ENCODE results near the gene KCNIP1.

The KCNIP1 gene

DNA sequence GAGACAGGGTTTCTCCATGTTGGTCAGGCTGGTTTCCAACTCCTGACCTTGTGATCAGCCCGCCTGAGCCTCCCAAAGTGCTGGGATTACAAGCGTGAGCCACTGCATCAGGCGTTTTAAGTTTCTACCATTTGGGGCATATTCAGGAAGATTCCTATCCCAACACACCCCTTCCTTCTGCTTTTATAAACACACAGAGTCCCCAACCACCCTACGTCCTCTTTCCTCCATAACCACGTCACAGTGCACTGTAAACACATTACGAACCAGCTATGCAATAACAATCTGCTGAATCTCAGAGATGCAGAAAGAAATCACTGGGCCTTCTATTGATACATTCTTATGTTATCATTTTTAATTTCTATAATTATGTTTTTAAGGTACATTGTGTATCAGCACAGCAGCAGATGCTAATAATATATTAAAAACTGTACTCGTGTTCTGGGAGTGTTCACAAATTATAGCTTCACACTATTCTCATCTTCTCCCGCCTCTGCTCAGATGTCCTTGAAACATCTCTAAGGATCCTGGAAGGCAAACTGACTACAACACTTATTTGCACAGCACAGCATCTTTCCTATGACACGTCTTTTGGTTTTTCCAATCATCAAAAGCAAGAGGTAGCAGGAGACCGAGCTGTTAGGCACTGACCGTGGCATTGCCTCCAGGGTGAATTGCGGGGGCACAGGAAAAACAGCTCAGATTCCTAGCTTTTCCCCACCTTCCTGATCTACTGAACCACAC lies 60.2 kb downstream of the KCNIP1 start:
- TF ChIP-seq GATA1 (IDR thresholded peaks at IDR 0.05; ENCODE audit: low read depth, low read length) (no peak), POLR2A (IDR thresholded peaks at IDR 0.05; ENCODE audit: low read length) (no peak)
- DNase-seq, result no peak

DNA sequence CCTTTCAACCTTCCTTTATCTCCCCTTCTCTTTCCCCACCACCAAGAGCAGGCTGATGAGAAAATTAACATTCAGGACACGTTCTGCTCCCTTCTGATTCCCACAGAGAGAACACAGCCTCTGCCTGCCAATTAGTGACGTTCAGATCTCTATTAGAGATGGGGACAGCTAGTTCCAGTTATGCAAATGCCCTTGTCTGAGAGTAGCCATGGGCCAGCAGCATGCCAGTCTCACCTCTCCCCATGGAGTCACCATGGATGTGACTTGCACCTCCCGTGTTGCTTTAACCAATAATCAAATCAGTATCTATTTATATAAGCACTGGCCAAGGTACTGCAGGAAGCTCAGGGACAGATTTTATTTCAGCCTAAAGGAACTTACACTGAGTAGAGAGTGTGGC lies 61.3 kb downstream of the KCNIP1 start:
- TF ChIP-seq POLR2A (IDR thresholded peaks at IDR 0.05; ENCODE audit: low read length), result no peak
- TF ChIP-seq GATA1 (IDR thresholded peaks at IDR 0.05; ENCODE audit: low read depth, low read length), result no peak
- no peak for DNase-seq

DNA sequence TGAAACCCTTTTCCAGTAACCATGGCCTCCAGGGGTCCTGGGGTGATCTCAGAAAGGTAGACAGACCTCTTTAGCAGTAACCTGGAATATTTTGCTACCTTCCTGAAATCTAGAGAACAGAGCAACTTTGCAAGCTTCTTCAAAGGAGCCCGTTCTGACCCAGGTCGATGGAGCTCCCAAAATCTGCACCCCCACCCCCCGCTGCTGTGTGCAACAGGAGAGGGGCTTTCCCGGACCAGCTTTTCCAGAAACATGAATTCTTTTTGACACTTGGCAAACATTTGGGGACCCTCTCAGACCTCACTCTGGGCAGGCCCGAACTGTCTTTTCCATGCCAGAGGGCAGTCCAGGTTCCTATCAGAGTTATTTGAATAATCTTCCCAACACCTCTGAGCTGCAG lies 65.3 kb downstream of the KCNIP1 start:
- DNase-seq, result no peak
- TF ChIP-seq GATA1 (IDR thresholded peaks at IDR 0.05; ENCODE audit: low read depth, low read length) (no peak), POLR2A (IDR thresholded peaks at IDR 0.05; ENCODE audit: low read length) (no peak)

DNA sequence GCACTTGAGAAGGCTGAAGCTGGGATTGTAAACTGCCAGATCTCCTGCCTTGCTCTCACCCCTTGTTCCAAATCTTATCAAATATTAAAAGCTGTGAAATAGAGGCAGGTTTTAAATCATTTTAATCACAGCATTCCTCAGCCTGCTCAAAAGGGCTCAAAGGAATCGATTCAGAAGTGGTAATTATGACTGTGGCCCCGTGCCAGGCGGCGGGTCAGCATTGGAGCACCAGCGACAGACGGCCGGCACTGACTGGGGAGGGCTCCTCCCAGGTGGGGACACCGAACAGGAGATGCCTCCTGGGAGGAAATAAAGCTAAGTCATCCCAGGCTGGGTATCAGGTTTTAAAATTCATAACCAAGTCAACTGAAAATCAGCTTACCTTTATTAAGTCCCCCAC lies 66.7 kb downstream of the KCNIP1 start:
- no peak for TF ChIP-seq GATA1 (IDR thresholded peaks at IDR 0.05; ENCODE audit: low read depth, low read length)
- TF ChIP-seq POLR2A (IDR thresholded peaks at IDR 0.05; ENCODE audit: low read length), result no peak
- DNase-seq, result no peak

DNA sequence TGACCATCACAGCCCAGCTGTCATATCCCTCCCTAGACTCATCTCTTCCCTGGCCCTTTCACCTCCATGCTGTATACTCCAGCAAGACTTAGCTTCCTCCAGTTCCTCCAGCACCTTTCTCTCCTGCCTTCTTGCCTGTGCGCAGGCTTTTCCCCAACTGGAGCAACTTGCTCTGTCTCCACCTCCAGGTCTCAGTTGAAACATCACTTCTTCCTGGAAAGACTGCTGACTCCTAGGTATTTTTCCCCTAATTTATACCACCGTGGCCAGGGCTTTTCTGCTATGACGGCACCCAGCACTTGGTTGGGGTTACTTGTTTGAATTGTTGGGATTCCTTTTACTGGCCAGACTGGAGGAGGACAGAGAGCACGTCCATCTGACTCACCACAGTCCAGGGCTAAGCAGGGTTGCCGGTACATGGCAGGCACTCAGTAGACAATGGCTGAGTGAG lies 67.5 kb downstream of the KCNIP1 start:
- no peak for DNase-seq
- TF ChIP-seq GATA1 (IDR thresholded peaks at IDR 0.05; ENCODE audit: low read depth, low read length), result no peak
- TF ChIP-seq POLR2A (IDR thresholded peaks at IDR 0.05; ENCODE audit: low read length), result no peak

DNA sequence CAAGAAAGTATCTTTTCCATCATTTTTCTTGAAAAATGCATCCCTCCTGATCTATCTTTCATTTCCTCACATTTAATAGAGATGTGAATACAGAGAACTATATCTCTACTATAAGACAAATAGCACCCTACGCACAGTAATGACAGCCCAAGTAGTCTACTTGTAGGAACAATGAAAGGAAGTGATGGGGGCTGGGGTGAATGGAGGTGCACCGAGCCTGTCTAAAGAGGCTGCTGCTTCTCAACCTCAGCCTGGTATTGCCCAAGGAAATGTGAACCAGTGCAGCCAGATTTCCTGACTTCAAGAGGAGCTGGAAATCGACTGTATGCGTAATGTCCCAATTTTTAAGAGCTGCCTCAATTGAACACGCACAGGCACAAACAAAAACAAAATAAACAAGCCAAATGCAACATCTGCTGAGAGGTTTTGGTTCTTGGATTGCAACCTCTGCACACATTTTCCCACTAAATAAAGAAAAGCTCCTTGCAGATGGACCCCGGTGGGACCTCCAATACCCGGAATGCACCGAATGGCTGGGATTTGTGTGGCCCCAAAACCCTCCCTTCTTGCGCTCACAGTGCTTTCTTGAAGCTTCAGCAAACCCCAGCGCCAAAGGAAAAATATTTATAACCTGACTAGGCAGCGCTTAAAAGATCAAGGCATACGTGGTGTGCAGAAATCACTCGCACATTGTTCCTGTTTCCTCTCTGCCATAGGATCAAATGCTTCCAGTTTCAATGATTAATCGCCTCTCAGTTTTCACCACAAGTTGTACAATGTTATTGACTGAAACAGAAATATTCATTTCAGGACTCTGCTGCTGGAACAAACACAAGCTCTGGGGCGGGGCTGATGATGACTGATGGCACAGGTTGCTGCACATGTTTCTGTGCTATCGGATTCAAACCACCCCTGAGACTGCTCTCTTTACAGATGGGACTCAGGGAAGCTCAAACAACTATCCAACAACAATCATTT lies 68.3 kb downstream of the KCNIP1 start:
- DNase-seq, result no peak

DNA sequence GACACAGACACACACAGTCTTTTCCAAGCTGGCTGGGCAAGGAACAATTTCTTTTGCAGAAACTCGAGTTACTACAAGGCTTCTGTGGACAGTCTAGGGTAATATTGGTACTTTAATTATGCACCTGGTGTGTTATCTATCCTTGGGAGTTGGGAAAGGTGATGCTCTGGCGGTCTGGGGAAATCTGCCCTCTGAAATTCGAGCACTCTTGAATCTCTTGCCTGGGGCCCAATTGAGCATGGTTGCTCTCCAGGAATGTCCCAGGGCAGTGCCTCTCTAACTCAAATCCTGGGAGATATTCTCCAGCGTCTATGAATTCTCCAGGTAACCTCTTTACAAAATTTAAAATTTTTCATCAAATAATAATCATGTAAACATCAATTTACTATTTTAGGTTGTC lies 69.3 kb downstream of the KCNIP1 start:
- no peak for DNase-seq
- TF ChIP-seq POLR2A (IDR thresholded peaks at IDR 0.05; ENCODE audit: low read length) (no peak), GATA1 (IDR thresholded peaks at IDR 0.05; ENCODE audit: low read depth, low read length) (no peak)

More for the DNA sequence above, 68.3 kb downstream of the KCNIP1 start:
- TF ChIP-seq POLR2A (IDR thresholded peaks at IDR 0.05; ENCODE audit: low read length), result no peak
- no peak for TF ChIP-seq GATA1 (IDR thresholded peaks at IDR 0.05; ENCODE audit: low read depth, low read length)

DNA sequence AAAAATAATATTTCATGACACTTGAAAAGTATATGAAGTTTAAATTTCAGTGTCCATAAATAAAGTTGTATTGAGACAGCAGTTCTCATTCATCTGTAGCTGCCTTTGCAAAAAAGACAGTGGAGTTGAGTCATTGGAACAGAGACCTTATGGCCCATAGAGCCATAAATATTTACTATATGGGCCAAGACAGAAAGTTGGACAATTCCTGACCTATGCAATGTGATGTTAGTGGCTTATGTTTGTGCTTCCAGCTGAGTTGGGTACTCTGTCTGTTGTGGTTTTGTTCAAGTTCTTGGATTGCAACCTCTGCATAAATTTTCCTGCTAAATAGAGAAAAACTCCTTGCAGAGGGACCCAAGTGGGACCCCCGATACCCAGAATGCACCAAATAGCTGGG lies 69.8 kb downstream of the KCNIP1 start:
- DNase-seq, result no peak
- TF ChIP-seq GATA1 (IDR thresholded peaks at IDR 0.05; ENCODE audit: low read depth, low read length), result no peak
- no peak for TF ChIP-seq POLR2A (IDR thresholded peaks at IDR 0.05; ENCODE audit: low read length)

DNA sequence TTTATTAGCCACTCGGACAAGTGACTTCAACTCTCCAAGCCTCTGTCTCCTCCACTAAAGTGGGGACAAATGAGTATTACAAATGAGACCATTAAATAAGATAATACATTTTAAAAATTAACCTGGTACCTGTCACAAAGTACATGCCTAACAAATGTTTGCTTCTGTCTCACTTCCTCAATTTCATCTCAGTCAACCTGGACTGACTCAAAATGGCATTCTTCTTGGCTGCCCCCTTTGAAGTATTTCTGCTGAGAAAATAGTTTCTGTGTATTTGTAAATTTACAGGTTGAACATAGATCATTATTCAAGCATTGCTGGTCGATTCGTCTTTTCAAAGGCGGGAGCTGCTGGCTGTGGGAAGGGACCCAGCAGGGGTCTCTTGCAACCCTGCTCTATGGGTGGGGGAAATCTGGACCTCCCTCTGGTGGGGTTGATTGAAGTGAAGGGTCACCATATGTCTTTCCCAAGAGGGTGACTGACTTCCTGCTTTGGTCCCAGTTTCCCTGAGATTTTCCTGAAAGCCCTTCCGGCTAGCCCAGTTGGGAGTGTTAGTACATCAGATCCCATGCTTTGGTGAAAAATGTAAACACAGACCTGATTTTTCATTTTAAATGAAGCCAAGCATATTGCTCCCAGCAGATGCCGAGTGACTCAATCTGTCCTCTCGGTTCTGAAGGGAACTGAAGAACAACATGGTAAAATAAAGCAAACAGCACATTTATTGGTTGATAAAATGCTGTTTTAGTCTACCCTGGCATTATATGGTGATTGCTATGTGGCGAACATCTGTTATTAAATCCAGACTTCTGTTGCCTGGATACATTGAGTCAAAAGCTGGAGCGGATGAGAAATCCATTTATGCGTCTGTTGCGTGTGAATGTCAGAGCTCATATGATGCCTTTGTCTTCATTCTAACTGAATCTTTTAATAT lies 73.0 kb downstream of the KCNIP1 start:
- DNase-seq, result no peak
- TF ChIP-seq POLR2A (IDR thresholded peaks at IDR 0.05; ENCODE audit: low read length) (no peak), GATA1 (IDR thresholded peaks at IDR 0.05; ENCODE audit: low read depth, low read length) (no peak)

DNA sequence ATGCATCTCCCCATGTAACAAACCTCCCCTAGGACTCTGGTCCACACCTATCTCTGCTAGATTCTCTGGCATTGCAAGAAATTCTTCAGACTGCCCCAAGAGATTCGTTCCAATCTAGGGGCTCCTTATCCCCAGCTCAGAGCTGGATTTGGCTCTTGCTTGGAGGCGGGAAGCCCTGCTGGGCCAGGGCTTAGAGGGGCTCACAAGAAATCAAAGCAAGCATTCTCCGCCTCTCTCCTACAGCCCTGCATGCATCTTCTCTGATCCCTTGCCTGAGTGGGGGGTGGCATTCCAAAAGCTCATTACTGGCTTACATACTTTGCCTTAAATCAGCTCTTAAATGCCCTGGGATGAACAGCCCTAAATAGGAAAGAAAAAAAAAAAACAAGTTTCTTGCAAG lies 75.8 kb downstream of the KCNIP1 start:
- no peak for DNase-seq
- no peak for TF ChIP-seq POLR2A (IDR thresholded peaks at IDR 0.05; ENCODE audit: low read length)
- no peak for TF ChIP-seq GATA1 (IDR thresholded peaks at IDR 0.05; ENCODE audit: low read depth, low read length)

DNA sequence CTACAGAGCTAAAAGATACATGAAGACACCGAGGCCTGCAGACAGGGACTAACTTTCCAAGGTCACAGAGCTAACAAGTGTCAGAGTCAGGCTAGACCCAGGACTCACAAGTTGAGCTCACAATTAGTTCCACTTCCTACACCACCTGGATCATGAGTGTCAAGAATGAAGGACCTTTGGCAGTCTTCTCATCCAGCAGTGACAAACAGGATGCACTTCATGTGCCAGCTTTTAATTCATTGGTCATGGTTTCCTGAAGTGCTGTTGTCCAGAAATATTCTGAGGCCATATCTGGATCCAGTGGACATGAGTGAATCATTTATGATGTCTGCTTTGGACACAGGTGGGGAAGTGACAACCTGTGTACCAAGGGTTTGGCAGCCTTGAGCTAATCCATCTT lies 77.4 kb downstream of the KCNIP1 start:
- TF ChIP-seq GATA1 (IDR thresholded peaks at IDR 0.05; ENCODE audit: low read depth, low read length), result no peak
- TF ChIP-seq POLR2A (IDR thresholded peaks at IDR 0.05; ENCODE audit: low read length), result no peak

DNA sequence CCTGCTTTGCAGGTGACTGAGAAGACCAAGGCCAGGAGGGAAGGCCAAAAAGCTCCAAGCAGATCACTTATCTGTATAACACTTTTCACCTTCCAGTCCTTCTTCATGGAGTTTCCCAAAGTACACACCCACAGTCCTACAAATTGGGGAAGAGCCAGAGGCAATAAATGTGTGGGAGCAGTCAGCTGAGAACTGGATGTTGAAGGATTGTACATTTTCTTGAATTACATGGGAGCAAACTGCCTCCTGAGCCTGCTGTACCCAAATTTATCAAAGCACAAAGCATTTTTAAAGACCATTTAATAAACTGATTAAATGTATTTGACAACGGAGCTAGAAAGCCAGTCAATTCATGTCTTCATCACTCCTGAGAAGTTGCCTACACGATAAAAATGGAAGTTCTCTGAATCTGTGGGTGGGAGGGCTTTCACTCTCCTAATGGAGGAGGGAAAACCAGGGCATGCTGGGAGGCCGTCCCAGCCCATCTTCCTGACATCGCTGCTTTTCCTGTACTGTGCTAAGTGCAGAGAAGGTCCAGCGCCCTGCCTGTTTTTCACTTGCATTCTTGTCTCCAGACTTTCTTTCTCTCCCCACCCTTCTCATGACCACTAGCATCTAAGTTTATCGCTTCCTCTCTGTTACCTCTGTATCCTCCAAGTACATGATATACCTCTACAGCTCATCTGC lies 79.0 kb downstream of the KCNIP1 start:
- TF ChIP-seq GATA1 (IDR thresholded peaks at IDR 0.05; ENCODE audit: low read depth, low read length) (no peak), POLR2A (IDR thresholded peaks at IDR 0.05; ENCODE audit: low read length) (no peak)
- DNase-seq, result no peak

More for the DNA sequence above, 77.4 kb downstream of the KCNIP1 start:
- DNase-seq, result no peak

DNA sequence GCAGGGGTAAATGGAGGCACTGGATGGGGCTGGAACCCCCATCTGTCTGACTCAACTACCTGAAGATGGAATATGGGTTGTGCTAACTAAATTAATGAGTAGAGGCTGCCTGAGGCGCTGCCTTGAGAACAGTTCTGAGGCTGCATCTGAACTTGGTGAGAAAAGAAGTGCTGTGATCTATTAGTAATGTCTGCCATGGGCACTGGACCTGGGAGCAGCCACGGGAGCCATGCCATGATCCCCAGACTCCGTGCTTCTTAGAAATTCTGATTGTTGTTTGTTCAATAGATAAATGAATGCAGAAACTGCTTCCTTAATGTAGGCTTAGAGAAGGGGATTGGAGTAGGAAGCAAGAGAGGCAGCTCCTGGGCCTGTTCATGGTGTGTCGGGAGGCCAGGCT lies 80.2 kb downstream of the KCNIP1 start:
- no peak for DNase-seq
- TF ChIP-seq GATA1 (IDR thresholded peaks at IDR 0.05; ENCODE audit: low read depth, low read length) (no peak), POLR2A (IDR thresholded peaks at IDR 0.05; ENCODE audit: low read length) (no peak)

Data from erythroblast (primary cell).